Activated naive CD4-positive, alpha-beta T cell treated with Interleukin-2 at 50 U/mL for 16 hours (primary cell): Measurements from ENCODE around the gene SP140L.
"Not testable (repeated sequence)": the region's sequence is repeated elsewhere in the genome, so short reads cannot be mapped to it uniquely, and the experiment has no call there.

Experiments used
- DNase-seq: peaks from one replicate; pipeline ENCODE4 v3.0.0-alpha.2; 2020

Gene SP140L

DNA sequence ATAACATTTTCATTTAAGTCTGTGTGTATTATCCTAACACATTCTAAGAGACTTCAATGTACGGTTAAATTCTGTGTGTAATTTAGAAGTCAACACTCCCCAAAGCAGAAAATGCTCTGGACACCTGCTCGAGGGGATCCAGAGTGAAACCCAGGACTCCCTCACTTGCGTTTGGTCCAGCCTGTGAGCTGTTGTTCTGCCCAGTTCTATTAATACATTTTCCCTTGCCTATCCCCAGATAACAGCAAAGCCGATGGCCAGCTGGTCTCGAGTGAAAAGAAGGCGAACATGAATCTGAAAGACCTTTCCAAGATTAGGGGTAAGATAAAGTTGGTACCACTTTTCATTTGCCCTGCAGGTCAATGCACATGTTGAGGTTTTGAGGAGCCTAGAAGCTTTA lies 58.0 kb downstream of the SP140L start:
- DNase-seq: no peak

DNA sequence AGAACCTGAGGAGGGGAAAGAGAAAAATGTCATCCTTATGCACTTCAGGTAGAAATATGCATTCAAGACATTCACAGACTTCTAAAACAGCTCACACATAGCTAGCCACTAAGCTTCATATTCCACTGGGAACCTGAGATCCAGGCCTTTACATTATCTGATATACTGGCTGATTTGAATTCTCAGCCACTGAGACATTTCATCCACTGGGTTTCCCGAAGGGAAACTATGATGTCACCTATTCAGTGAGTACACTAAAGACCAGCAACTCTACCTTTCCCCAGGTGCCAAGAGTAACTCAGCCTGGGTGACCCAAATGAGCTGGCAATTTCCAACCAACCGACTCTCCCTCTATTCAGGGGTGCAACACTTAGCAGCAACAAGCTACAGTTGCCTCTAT lies 67.3 kb downstream of the SP140L start:
- DNase-seq: no peak

DNA sequence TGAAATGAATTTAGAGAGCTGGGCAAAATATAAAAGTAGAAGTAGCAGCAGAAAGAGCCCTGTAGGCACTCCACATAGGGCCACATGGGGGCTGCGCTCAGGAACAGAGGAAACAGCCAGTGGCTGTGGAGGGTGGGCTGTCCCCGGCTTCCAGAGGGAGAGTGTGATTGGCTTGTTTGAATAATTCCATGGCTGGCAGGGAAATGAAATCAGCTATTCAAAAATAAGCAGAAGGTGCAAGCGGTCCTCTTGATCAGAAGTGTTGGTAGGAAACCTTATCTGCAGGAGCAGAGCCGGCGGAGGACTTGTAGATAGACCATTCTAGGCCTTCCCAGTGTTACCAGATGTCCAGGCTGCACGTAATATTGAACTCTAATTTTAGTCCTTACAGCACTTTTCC lies 71.7 kb downstream of the SP140L start:
- not testable (repeated sequence) for DNase-seq

DNA sequence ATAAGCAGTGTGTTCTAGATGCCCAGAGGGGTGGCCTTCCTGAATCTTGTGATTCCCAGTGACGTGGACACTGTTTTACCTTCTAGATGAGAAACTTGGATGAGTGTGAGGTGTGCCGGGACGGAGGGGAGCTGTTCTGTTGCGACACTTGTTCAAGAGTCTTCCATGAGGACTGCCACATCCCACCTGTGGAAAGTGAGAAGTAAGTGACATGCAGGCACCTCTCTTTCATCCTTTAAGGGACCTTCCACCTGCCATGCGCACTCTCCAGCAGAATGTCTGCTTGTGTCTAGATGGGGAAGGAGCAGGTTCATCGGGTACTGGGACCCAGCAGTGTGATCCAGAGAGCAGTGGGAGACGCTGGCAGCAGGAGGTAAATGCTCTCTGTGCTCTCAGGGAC lies 73.0 kb downstream of the SP140L start:
- no peak for DNase-seq

DNA sequence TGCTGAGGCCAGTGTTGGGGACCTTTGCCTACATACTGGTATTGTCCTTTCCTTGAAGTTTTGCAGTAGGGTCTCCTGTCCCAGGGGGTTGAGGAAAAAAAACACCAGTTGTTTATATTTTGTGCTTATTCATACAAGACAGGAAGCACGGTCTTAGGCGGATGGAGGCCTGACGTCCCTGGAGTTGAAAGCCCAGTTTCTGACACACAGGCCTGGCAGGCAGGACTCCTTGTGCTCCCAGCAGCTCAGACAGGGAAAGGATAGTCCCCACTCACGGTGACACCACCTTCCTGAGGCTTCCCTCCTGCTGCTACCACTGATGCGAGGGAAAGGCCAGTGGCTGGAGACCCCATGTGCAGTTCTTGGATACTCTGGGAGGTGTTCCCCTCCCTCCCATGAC lies 73.5 kb downstream of the SP140L start:
- DNase-seq: no peak

DNA sequence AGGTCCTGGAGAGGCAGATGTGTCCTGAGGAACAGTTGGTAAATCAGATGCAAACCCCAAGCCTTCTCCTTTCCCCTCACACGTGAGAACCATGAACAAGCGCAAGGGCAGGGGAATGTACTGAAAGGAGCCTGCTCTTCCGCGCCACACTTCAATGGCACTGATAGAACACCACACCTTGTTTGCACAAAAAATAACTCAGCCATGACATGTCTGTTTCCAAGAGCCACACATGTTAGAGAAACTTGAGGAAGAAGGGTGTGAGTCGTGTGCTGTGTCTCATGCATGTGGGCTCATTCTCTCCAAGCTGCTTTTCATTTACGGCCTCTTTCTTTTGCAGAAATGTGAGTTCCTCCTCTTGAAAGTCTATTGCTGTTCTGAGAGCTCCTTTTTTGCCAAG lies 74.0 kb downstream of the SP140L start:
- DNase-seq: not testable (repeated sequence)

- DNase-seq: no peak
Measured at GRCh38 chr2:230403746-230404145, 76.8 kb downstream of the SP140L start.

- DNase-seq: no peak
Measured at GRCh38 chr2:230405824-230406223, 78.8 kb downstream of the SP140L start.

GRCh38 chr2:230408244-230408842 lies 81.3 kb downstream of the SP140L start:
- no peak for DNase-seq

DNA sequence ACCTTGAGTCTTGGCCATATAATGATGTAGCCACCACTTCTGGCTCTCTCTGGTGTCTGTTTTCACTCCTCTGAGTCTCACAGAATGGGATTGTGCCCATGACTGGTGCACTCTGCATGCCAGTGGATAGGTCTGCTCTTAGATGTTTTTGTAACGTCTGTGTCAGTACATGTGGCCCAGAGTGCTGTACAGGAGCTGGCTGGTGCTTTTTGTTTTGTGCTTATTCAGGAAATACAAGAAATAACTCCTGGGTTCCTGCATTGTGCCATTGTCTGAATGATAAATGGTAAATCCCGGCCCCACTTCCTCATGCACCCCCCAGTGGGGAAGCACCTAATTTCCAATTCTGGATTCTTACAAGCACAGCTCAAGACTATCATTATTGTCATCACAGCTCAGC lies 82.3 kb downstream of the SP140L start:
- DNase-seq: not testable (repeated sequence)

- DNase-seq: no peak
Measured at GRCh38 chr2:230410263-230410662, 83.3 kb downstream of the SP140L start.

- DNase-seq: no peak
Measured at GRCh38 chr2:230410861-230411569, 84.0 kb downstream of the SP140L start.

- DNase-seq: peak; percentile 64
Measured at GRCh38 chr2:230411570-230412370, 84.8 kb downstream of the SP140L start.

DNA sequence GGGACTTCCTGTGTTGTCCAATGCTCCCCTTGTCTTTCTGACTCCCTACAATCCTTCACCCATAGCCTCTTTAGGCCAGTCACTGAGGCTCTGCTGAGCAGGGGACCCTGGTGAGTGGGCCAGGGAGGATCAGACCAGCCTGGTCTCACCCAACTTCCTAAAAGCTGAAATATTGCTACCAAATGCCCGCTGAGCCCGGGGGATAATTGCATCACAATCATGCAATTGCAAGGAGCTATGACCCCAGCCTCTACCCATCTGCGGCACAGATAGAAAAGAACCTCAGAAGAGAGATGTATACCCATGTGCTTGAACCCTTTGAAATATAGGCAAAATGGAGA lies 85.3 kb downstream of the SP140L start:
- no peak for DNase-seq

DNA sequence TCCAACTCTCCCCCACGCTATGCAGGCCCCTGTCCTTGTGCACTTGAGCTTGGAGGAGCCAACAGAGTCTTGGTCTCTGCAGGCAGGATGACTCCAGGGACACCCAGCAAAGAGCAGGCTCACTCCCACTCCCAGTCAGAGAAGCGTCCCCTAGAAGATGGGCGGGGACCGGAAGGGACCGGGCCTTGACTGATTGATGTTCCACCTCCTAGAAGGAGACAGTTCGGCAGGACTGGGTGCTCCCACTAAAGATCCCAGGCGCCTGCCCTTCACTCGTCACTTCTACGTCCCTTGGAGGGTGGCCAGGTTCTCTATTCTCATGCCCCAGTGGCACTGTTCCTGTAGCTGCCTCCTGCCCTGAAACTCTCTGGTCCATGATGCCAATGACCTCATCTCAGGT lies 85.9 kb downstream of the SP140L start:
- no peak for DNase-seq

DNA sequence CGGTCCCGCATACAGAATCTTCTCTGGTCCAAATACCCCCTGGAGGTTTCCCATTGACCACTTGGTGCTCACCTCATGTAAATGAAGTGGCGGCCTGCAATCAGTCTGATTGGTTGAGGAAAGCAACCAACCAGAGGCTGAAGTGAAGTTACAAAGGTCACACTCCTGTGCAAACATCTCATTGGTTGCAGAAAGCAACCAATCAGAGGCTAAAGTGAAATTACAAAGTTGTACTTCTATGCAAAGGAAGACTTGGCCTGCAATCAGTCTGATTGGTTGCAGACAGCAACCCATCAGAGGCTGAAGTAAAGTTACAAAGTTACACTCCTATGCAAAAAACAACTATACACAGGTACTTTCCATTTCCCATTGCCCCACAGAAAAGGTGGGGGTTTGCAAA lies 86.5 kb downstream of the SP140L start:
- DNase-seq: no peak

GRCh38 chr2:230414302-230414701 lies 87.3 kb downstream of the SP140L start:
- no peak for DNase-seq

GRCh38 chr2:230416061-230416721 lies 89.2 kb downstream of the SP140L start, which contains the start of gene SP100:
Gene SP100, plus strand, starts transcription at chr2:230416201. Its CDS starts 96 bp downstream, at chr2:230416297.
- DNase-seq: peak; percentile 78

DNA sequence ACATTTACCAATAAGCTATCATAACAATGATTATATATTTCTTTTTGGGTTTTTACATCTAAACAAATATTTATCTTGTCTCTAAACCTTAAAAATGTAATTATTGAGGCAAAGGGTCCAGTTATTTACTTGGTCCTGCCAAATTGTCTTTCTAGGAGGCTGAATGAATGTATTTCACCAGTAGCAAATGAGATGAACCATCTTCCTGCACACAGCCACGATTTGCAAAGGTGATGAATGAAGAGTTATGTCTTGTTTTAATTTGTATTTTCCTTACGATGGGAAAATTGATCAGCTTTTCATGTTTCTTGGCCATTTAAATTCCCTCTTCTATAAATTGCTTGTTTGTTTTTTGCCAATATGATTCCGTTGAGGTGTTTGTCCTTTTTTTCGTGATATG lies 90.4 kb downstream of the SP140L start:
- no peak for DNase-seq

- no peak for DNase-seq
Measured at GRCh38 chr2:230418341-230419016, 91.5 kb downstream of the SP140L start.

- DNase-seq: no peak
Measured at GRCh38 chr2:230419181-230419580, 92.2 kb downstream of the SP140L start.

- DNase-seq: no peak
Measured at GRCh38 chr2:230422149-230422548, 95.2 kb downstream of the SP140L start.
